CD14-positive monocyte (primary cell): ENCODE data around the gene IGFN1. TPM values are rescaled to one million over a fixed set of nuclear protein-coding genes. Genes with fewer than 3 reads are reported as not detected.

Experiments
- DNase-seq, 3 donors: peaks; one replicate each; pipeline ENCODE4 v3.0.0-alpha.2; 2011 to 2022
- H2AFZ ChIP-seq: 2 replicates; pipeline ENCODE4 v1.6.0; 2012; ENCODE audit warnings: mild to moderate bottlenecking, low read depth, low read length, inconsistent platforms; ENCODE audit not compliant: insufficient read depth, poor library complexity, severe bottlenecking
- H3K27ac ChIP-seq, 2 donors: 1 replicate in 1 of 2; 2 replicates in 1 of 2; pipeline ENCODE4 v1.5.1; 2012 to 2013; ENCODE audit warnings: low read length in 2 of 2, control low read depth in 1 of 2, inconsistent platforms in 1 of 2, low read depth in 1 of 2, mild to moderate bottlenecking in 1 of 2
- H3K27me3 ChIP-seq, 2 donors: one replicate each; pipeline versions ENCODE4 v1.6.0 to v1.6.1; 2011 to 2013; ENCODE audit warnings: low read length in 2 of 2; ENCODE audit not compliant: control insufficient read depth in 2 of 2, insufficient read depth in 2 of 2
- H3K36me3 ChIP-seq, 2 donors: replicated peaks in 1 of 2; 1 replicate in 1 of 2; 2 replicates in 1 of 2; pipeline versions ENCODE4 v1.5.1 to v1.6.1; 2012 to 2013; ENCODE audit warnings: low read length in 2 of 2, control low read depth in 1 of 2, inconsistent platforms in 1 of 2, mild to moderate bottlenecking in 1 of 2; ENCODE audit not compliant: insufficient read depth in 2 of 2, control insufficient read depth in 1 of 2
- H3K4me1 ChIP-seq, 2 donors: 1 replicate in 1 of 2; 2 replicates in 1 of 2; pipeline versions ENCODE4 v1.5.1 to v1.6.1; 2012 to 2013; ENCODE audit warnings: low read length in 2 of 2, control low read depth in 1 of 2, inconsistent platforms in 1 of 2, mild to moderate bottlenecking in 1 of 2, moderate library complexity in 1 of 2; ENCODE audit not compliant: insufficient read depth in 2 of 2, control insufficient read depth in 1 of 2
- H3K4me2 ChIP-seq: replicated peaks from 2 replicates; pipeline ENCODE3; 2012; ENCODE audit warnings: low read length, moderate library complexity, mild to moderate bottlenecking; ENCODE audit not compliant: poor library complexity, severe bottlenecking; ENCODE audit errors: extremely low read depth
- H3K4me3 ChIP-seq, 3 experiments: fragments of 200-600 bp in 1 of 3; sonication (generic) in 1 of 3; replicated peaks in 1 of 3; 1 replicate in 2 of 3; 2 replicates in 1 of 3; pipeline ENCODE4 v1.5.1; 2011 to 2013; ENCODE audit warnings: low read length in 3 of 3, mild to moderate bottlenecking in 3 of 3, control low read depth in 2 of 3, low read depth in 2 of 3, inconsistent platforms in 1 of 3, moderate library complexity in 1 of 3
- H3K79me2 ChIP-seq: 2 replicates; pipeline ENCODE4 v1.6.0; 2012; ENCODE audit warnings: mild to moderate bottlenecking, control low read depth, inconsistent platforms, low read length, moderate library complexity; ENCODE audit not compliant: insufficient read depth
- H3K9ac ChIP-seq: 2 replicates; pipeline ENCODE4 v1.6.0; 2017; ENCODE audit warnings: low read length, mild to moderate bottlenecking; ENCODE audit not compliant: insufficient read depth, poor library complexity, severe bottlenecking
- H3K9me3 ChIP-seq, 2 donors: replicated peaks in 1 of 2; 1 replicate in 1 of 2; 2 replicates in 1 of 2; pipeline versions ENCODE4 v1.5.1 to v1.6.1; 2012 to 2013; ENCODE audit warnings: low read length in 2 of 2, control low read depth in 1 of 2; ENCODE audit not compliant: control insufficient read depth in 1 of 2, insufficient read depth in 1 of 2
- H4K20me1 ChIP-seq: 2 replicates; pipeline ENCODE4 v1.6.0; 2012; ENCODE audit warnings: mild to moderate bottlenecking, low read length, control low read depth, moderate library complexity; ENCODE audit not compliant: insufficient read depth
- H3K27ac Mint-ChIP-seq, 7 donors: one replicate each; pipeline ENCODE4 v1.8.0; 2020; ENCODE audit warnings: mild to moderate bottlenecking in 7 of 7, mixed read lengths in 7 of 7, moderate library complexity in 6 of 7, inconsistent platforms in 2 of 7
- H3K27me3 Mint-ChIP-seq, 3 donors: one replicate each; pipeline ENCODE4 v1.8.0; 2021 to 2022; ENCODE audit warnings: low read depth in 3 of 3, mild to moderate bottlenecking in 3 of 3, mixed read lengths in 3 of 3, moderate library complexity in 3 of 3, inconsistent platforms in 1 of 3
- H3K36me3 Mint-ChIP-seq, 2 donors: one replicate each; pipeline ENCODE4 v1.8.0; 2020; ENCODE audit warnings: mixed read lengths in 2 of 2, inconsistent platforms in 1 of 2, mild to moderate bottlenecking in 1 of 2
- H3K4me1 Mint-ChIP-seq: one replicate; pipeline ENCODE4 v1.8.0; 2020; ENCODE audit warnings: mild to moderate bottlenecking, mixed read lengths
- H3K4me3 Mint-ChIP-seq, 2 donors: one replicate each; pipeline ENCODE4 v1.8.0; 2020; ENCODE audit warnings: mild to moderate bottlenecking in 2 of 2, mixed read lengths in 2 of 2, moderate library complexity in 1 of 2
- H3K9me3 Mint-ChIP-seq, 7 donors: one replicate each; pipeline ENCODE4 v1.8.0; 2020 to 2022; ENCODE audit warnings: mixed read lengths in 7 of 7, mild to moderate bottlenecking in 6 of 7, moderate library complexity in 6 of 7, inconsistent platforms in 2 of 7
- CTCF ChIP-seq: fragments of 200-600 bp; IDR thresholded peaks from one replicate; pipeline ENCODE4 v1.8.0; 2022; ENCODE audit warnings: antibody characterized with exemption, mild to moderate bottlenecking
- WGBS: methylation state at CpG from one replicate; pipeline ENCODE4 v1.1.5; 2013; ENCODE audit warnings: missing lambda C conversion rate; ENCODE audit not compliant: insufficient coverage; 5-methylcytosine and 5-hydroxymethylcytosine counted together
- intact Hi-C, 2 donors: fragments of 100-400 bp; cut with micrococcal nuclease; formaldehyde crosslinking; loops; one replicate each; pipeline versions ENCODE4 v1.15.0 to v1.15.1; 2023
- polyA plus RNA-seq, 3 donors: library from polyadenylated mRNA; depleted of rRNA in 1 of 3; unstranded in 2 of 3; stranded (reverse) in 1 of 3; fragments of 300-500 nt in 2 of 3; fragments of >200 nt in 1 of 3; fragmentation: Illumina TruSeq in 2 of 3; gene quantifications; 1 replicate in 2 of 3; 2 replicates in 1 of 3; pipeline ENCODE4 v1.2.3, GENCODE V29; 2012 to 2021

Gene IGFN1
- polyA plus RNA-seq, 3 donors = not detected

DNA sequence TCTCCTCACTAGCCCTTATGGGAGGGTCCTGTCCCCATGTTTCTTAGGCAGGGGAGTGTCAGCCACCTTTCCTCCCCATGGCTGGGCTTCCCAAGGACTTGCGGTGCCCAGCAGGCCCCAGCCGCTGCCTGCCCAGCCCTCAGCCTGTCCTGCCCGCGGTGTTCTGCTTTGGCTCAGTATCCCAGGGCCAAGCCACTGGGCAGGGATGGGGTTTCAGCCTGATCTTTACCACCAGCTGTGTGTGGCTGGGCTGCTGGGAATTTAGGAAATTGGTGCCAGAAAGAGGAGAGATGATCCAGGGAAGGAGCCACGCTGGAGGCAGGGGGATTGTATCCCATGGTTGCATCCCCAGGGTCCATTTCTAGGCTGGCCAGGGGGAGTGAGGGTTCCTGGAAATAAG is 6.9 kb upstream of the IGFN1 start:
- Mint-ChIP-seq H3K4me3 (no peak overlapping the region), H3K36me3 (no peaks in the 10 kb centered on the region), H3K9me3 (peaks cover 2 to 6% (median 4%) of the 10 kb centered on the region in 7 donors), H3K27me3 (peaks cover 4 to 9% (median 8%) of the 10 kb centered on the region in 3 donors), H3K27ac (no peak overlapping the region), H3K4me1 (peaks cover 22% of the 10 kb centered on the region)
- Histone ChIP-seq H3K4me3 (no peak overlapping the region), H3K4me1 (no peaks in the 10 kb centered on the region), H4K20me1 (no peaks in the 10 kb centered on the region), H3K27ac (no peak overlapping the region), H2AFZ (no peak overlapping the region), H3K9me3 (no peaks in the 10 kb centered on the region), H3K9ac (no peak overlapping the region), H3K4me2 (no peak overlapping the region), H3K79me2 (no peaks in the 10 kb centered on the region), H3K36me3 (no peaks in the 10 kb centered on the region), H3K27me3 (no peaks in the 10 kb centered on the region)
- intact Hi-C loops = no loop called here
- WGBS = 100% methylated on average over 4 of the region's 5 CpGs
- DNase-seq = no peak
- TF ChIP-seq CTCF = no peak

GRCh38 chr1:201184307-201185122 is 6.1 kb upstream of the IGFN1 start:
- no peak overlapping the region for H3K4me3 Mint-ChIP-seq
- H3K79me2 ChIP-seq = no peaks in the 10 kb centered on the region
- H3K27me3 ChIP-seq = no peaks in the 10 kb centered on the region
- peaks cover 22% of the 10 kb centered on the region for H3K4me1 Mint-ChIP-seq
- H3K36me3 Mint-ChIP-seq = no peaks in the 10 kb centered on the region
- TF ChIP-seq CTCF = no peak
- intact Hi-C loops = no loop called here
- DNase-seq = no peak
- no peaks in the 10 kb centered on the region for H4K20me1 ChIP-seq
- H3K27me3 Mint-ChIP-seq = peaks cover 4 to 11% (median 9%) of the 10 kb centered on the region in 3 donors
- H3K27ac Mint-ChIP-seq = peak overlapping the region in 1 of 7 donors; percentile 16
- no peaks in the 10 kb centered on the region for H3K9me3 ChIP-seq
- no peak overlapping the region for H3K9ac ChIP-seq
- H3K9me3 Mint-ChIP-seq = peaks cover 0 to 3% (median 0%) of the 10 kb centered on the region in 7 donors
- no peaks in the 10 kb centered on the region for H3K4me1 ChIP-seq
- no peak overlapping the region for H3K27ac ChIP-seq
- no peak overlapping the region for H3K4me3 ChIP-seq
- no peak overlapping the region for H2AFZ ChIP-seq
- WGBS = 94% methylated on average over 4 of the region's 9 CpGs
- H3K4me2 ChIP-seq = no peak overlapping the region
- no peaks in the 10 kb centered on the region for H3K36me3 ChIP-seq
